ENCODE data around the gene DRG2. TPM values are rescaled to one million over a fixed set of nuclear protein-coding genes. Genes with fewer than 3 reads are reported as not detected.

DRG2 gene
- total RNA-seq, 1 experiment from 2014 or later, result 52.0 TPM

- no peak overlapping the region for H2BK12ac ChIP-seq (ENCODE audit: insufficient read length, low read depth, low read length)
- H3T11ph ChIP-seq (ENCODE audit: low read length), result no peak overlapping the region
- no peak overlapping the region for H2BK120ac ChIP-seq (ENCODE audit: low read depth, low read length, poor library complexity, severe bottlenecking)
- no peak overlapping the region for H3K4ac ChIP-seq (ENCODE audit: low read depth, low read length)
- no peaks in the 10 kb centered on the region for H3K9me3 ChIP-seq (ENCODE audit: control insufficient read depth, low read depth, low read length)
- H2BK15ac ChIP-seq (ENCODE audit: low read depth, low read length), result no peak overlapping the region
- H3K56ac ChIP-seq (ENCODE audit: insufficient read length, low read depth, low read length), result no peak overlapping the region
- H3K27me3 Mint-ChIP-seq (ENCODE audit: low read depth), result peaks cover 13% of the 10 kb centered on the region
- H2AFZ ChIP-seq (ENCODE audit: low read length), result no peak overlapping the region
- no peaks in the 10 kb centered on the region for H3K36me3 Mint-ChIP-seq (ENCODE audit: insufficient read depth in 1 of 3, low read depth in 3 of 3)
- TF ChIP-seq CTCF (conservative IDR thresholded peaks at IDR 0.05), result peak; percentile 77
- no peak overlapping the region; a peak in 1 of 5 replicates for H3K4me3 Mint-ChIP-seq
- H3K18ac ChIP-seq (ENCODE audit: insufficient read length, low read depth, low read length), result no peak overlapping the region
- H4K8ac ChIP-seq (replicated peaks; ENCODE audit: insufficient read length, low read depth, low read length), result no peak overlapping the region
- no peaks in the 10 kb centered on the region for H3K79me2 ChIP-seq (ENCODE audit: insufficient read depth, low read length)
- no peaks in the 10 kb centered on the region for H3K9me3 Mint-ChIP-seq
- H3K27me3 ChIP-seq (ENCODE audit: insufficient read depth, low read length), result no peaks in the 10 kb centered on the region
- no peak overlapping the region for H4K91ac ChIP-seq (ENCODE audit: insufficient read length, low read depth, low read length)
- no peaks in the 10 kb centered on the region for H3K79me1 ChIP-seq (ENCODE audit: insufficient read depth, low read depth, low read length, poor library complexity, severe bottlenecking)
- H2BK20ac ChIP-seq (ENCODE audit: low read depth, low read length, poor library complexity, severe bottlenecking), result no peak overlapping the region
- WGBS (ENCODE audit: extremely low coverage, insufficient read length, low lambda C conversion rate), result no CpG with 5 or more reads among the region's 9 CpGs
- no peak overlapping the region for H3K14ac ChIP-seq (ENCODE audit: insufficient read depth, low read length)
- H4K5ac ChIP-seq (ENCODE audit: insufficient read length, low read depth, low read length), result no peak overlapping the region
- H3K23me2 ChIP-seq (ENCODE audit: insufficient read length, low read depth, low read length, poor library complexity, severe bottlenecking), result no peaks in the 10 kb centered on the region
- H3K9ac ChIP-seq (ENCODE audit: extremely low read depth, insufficient read length, low read length), result no peak overlapping the region
- H2BK5ac ChIP-seq (ENCODE audit: insufficient read length, low read length), result no peak overlapping the region
- H3K27ac Mint-ChIP-seq, result no peak overlapping the region
- no peak overlapping the region for H3K27ac ChIP-seq (ENCODE audit: insufficient read length, low read depth, low read length)
- H3K23ac ChIP-seq (ENCODE audit: insufficient read length, low read depth, low read length), result no peak overlapping the region
- H3K4me2 ChIP-seq (ENCODE audit: insufficient read depth, insufficient read length, low read length), result no peak overlapping the region
- H3K4me1 ChIP-seq (ENCODE audit: insufficient read depth, low read length), result peaks cover 3% of the 10 kb centered on the region; the same call in 1 of the 2 replicates
- H3K4me1 Mint-ChIP-seq, result peaks cover 9 to 20% of the 10 kb centered on the region in 2 experiments
- no peak for DNase-seq
- no peaks in the 10 kb centered on the region for H4K20me1 ChIP-seq (ENCODE audit: control insufficient read depth, insufficient read depth, insufficient read length)
- H2AK5ac ChIP-seq (ENCODE audit: insufficient read length, low read length), result no peak overlapping the region
These were observed 53.6 kb downstream of the DRG2 start for GRCh38 chr17:18141210-18141803.

All from H9 (cell line).